Mucosa of descending colon (tissue), 3 donors: ENCODE results near the gene MS4A4E. TPM values are rescaled to one million over a fixed set of nuclear protein-coding genes. Genes with fewer than 3 reads are reported as not detected.
"Not testable (repeated sequence)": the region's sequence is repeated elsewhere in the genome, so short reads cannot be mapped to it uniquely, and the experiment has no call there.

Experiments
- ATAC-seq: fragments of 200-7000 bp; cut with Tn5 transposase; one replicate; pipeline ENCODE4 v1.9.1; 2020; ENCODE audit warnings: mild to moderate bottlenecking, moderate library complexity
- DNase-seq, 3 donors: peaks; one replicate each; pipeline ENCODE4 v3.0.0-alpha.2; 2020
- H3K36me3 ChIP-seq: fragments of 200-600 bp; one replicate; pipeline ENCODE4 v1.8.0; 2021; ENCODE audit warnings: low read depth, mild to moderate bottlenecking
- H3K4me1 ChIP-seq: fragments of 200-600 bp; one replicate; pipeline ENCODE4 v1.8.0; 2021; ENCODE audit warnings: low read depth, mild to moderate bottlenecking
- H3K4me3 ChIP-seq: fragments of 200-600 bp; one replicate; pipeline ENCODE4 v1.8.0; 2021; ENCODE audit warnings: mild to moderate bottlenecking
- H3K9me3 ChIP-seq: fragments of 200-600 bp; one replicate; pipeline ENCODE4 v1.8.0; 2021; ENCODE audit warnings: mild to moderate bottlenecking
- intact Hi-C, 2 donors: fragments of 100-400 bp; cut with DNase I in 1 of 2; cut with micrococcal nuclease in 1 of 2; formaldehyde crosslinking; loops; one replicate each; pipeline versions ENCODE4 v1.11.0 to v1.11.1; 2022; cut with DNase I, micrococcal nuclease
- total RNA-seq, 3 donors: library from RNA; stranded (reverse); fragmentation: NEBNext Ultra II Directional in 2 of 3; extraction: Animal tissue kit (Norgen Biotek cat#: 25700) in 2 of 3; gene quantifications; one replicate each; pipeline versions ENCODE4 v1.2.1 to v1.2.4, GENCODE V29; 2021 to 2023
- TF ChIP-seq, protein P1 (sequence below): fragments of 200-600 bp; IDR thresholded peaks from one replicate; pipeline ENCODE4 v1.8.0; 2022; ENCODE audit warnings: antibody characterized with exemption, mild to moderate bottlenecking
- donor health status: DM: no; HTN: no; CAD: no; lungs with moderate emphysema.
- donor health status: DM: no; HTN: no; CAD: no.
- donor health status: DM: no; HTN: yes; CAD: no.

Gene MS4A4E
- total RNA-seq, 3 donors from 2014 or later, result 1.3 to 6.6 (median 1.7) TPM

GRCh38 chr11:60193687-60194433 lies 49.1 kb downstream of the MS4A4E start:
- no peaks in the 10 kb centered on the region for H3K4me1 ChIP-seq
- H3K36me3 ChIP-seq, result no peaks in the 10 kb centered on the region
- ATAC-seq (peak; percentile 85), DNase-seq (peak in 1 of 3 donors; percentile 83)
- H3K4me3 ChIP-seq, result no peak overlapping the region
- intact Hi-C loops, result no loop called here
- TF ChIP-seq, protein P1, sequence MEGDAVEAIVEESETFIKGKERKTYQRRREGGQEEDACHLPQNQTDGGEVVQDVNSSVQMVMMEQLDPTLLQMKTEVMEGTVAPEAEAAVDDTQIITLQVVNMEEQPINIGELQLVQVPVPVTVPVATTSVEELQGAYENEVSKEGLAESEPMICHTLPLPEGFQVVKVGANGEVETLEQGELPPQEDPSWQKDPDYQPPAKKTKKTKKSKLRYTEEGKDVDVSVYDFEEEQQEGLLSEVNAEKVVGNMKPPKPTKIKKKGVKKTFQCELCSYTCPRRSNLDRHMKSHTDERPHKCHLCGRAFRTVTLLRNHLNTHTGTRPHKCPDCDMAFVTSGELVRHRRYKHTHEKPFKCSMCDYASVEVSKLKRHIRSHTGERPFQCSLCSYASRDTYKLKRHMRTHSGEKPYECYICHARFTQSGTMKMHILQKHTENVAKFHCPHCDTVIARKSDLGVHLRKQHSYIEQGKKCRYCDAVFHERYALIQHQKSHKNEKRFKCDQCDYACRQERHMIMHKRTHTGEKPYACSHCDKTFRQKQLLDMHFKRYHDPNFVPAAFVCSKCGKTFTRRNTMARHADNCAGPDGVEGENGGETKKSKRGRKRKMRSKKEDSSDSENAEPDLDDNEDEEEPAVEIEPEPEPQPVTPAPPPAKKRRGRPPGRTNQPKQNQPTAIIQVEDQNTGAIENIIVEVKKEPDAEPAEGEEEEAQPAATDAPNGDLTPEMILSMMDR, result peak; percentile 36
- H3K9me3 ChIP-seq, result peaks cover 4% of the 10 kb centered on the region

DNA sequence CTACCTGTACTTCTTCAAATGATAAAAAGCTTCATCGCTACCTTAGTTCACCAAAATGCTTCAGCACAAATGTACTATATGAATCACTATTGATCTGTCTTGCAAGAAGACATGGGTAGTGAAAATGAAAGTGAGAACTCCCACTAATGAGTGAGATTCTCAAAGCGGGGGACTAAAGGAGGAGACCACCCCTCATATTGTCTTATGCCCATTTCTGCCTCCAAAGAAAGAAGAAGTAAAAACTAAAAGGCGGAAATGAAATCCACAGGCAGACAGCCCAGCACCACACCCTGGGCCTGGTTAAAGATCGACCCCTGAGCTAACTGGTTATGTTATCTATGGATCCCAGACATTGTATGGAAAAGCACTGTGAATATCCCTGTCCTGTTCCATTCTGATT lies 50.4 kb downstream of the MS4A4E start:
- H3K4me3 ChIP-seq, H3K9me3 ChIP-seq, H3K4me1 ChIP-seq, intact Hi-C loops, H3K36me3 ChIP-seq, DNase-seq, ATAC-seq: not testable (repeated sequence)

DNA sequence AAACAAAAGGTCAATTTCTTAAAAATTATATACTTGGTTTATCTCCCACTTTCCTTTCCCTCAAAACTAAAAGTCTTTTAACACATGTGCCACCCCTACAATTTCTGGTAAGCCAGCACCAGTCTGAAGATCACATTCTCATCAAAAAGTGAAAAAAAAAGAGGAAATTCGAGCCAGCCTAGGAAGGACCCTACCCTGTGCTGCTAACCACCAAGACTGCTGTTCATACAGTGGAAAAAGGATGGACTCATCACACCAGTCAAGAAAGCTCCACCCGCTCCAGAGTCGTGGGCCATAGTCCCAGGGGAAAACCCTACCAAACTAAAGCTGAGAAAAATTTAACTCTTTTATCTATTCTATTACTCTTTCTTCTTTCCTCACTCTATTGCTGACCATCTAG lies 54.5 kb downstream of the MS4A4E start:
- H3K4me3 ChIP-seq, H3K4me1 ChIP-seq, DNase-seq, H3K36me3 ChIP-seq, ATAC-seq, intact Hi-C loops, H3K9me3 ChIP-seq: not testable (repeated sequence)

DNA sequence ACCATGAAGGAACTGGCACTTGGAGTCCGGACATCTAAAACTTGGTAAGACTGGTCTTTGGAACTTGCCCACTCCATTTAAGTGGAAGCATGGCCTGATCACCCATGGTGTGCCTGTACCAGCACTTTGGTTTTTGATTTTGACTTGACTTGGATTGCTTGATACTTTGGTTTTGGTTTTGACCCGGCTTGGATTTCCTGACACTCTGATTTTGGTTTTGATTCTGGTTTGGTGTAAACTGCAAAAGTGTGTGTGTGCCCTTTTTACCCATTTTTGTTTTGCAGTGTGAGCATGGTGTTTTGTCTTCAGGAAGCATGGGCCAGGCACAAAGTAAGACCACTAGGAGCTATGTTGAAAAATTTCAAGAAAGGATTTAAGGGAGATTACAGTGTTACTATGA lies 56.8 kb downstream of the MS4A4E start:
- ATAC-seq, intact Hi-C loops, DNase-seq, H3K4me1 ChIP-seq, H3K36me3 ChIP-seq, H3K4me3 ChIP-seq, H3K9me3 ChIP-seq: not testable (repeated sequence)

- ATAC-seq, intact Hi-C loops, H3K4me3 ChIP-seq: not testable (repeated sequence)
Measured at GRCh38 chr11:60185512-60185827, 57.5 kb downstream of the MS4A4E start.

GRCh38 chr11:60184824-60185511 lies 58.0 kb downstream of the MS4A4E start:
- no peaks in the 10 kb centered on the region for H3K36me3 ChIP-seq
- TF ChIP-seq, protein P1, result no peak
- ATAC-seq, result peak; percentile 21
- no peak for DNase-seq
- no peaks in the 10 kb centered on the region for H3K9me3 ChIP-seq
- intact Hi-C loops, result no loop called here
- no peaks in the 10 kb centered on the region for H3K4me1 ChIP-seq
- H3K4me3 ChIP-seq, result no peak overlapping the region

More at GRCh38 chr11:60185512-60185827, 57.5 kb downstream of the MS4A4E start:
- DNase-seq, result peak in 1 of 3 donors; percentile 18
- not testable (repeated sequence) for H3K4me1 ChIP-seq, H3K36me3 ChIP-seq, H3K9me3 ChIP-seq

DNA sequence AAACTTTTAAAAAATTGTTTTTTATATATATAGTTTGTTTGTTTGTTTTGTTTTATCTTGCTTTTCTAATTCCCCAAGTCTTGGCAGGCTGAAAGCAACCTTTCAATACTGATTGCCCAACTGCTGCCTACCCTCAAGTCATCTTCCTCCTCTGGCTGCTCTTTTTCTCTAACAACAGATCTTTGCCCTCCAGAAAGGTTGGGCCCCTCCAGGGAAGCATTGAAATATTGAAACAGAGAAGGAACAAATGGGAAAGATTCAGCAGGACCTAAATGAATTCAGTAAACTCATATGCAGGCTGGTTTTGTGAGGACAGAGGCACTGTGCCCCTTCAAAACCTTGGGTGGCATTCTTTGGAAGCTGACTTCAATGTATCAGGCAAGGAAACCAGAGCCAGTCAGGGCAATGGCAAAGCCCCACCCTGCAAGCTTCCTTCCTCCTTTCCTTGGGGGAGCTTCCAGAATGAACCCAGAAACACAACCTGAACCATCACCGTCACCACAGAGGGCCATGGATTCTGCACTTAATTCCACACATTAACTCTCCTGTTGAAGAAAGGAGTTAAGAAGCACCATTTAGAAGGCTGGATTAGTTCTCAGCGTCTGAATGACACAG lies 59.2 kb downstream of the MS4A4E start:
- Histone ChIP-seq H3K36me3 (no peaks in the 10 kb centered on the region), H3K4me1 (no peaks in the 10 kb centered on the region), H3K9me3 (no peaks in the 10 kb centered on the region), H3K4me3 (no peak overlapping the region)
- TF ChIP-seq, protein P1, result no peak
- DNase-seq, result no peak
- peak; percentile 22 for ATAC-seq
- intact Hi-C loops, result no loop called here
